HCT116 (cell line): ENCODE measurements around the gene CPNE4. TPM values are rescaled to one million over a fixed set of nuclear protein-coding genes. Genes with fewer than 3 reads are reported as not detected.

Experiments used
- ATAC-seq: fragments of 200-7000 bp; cut with Tn5 transposase; 2 replicates; pipeline ENCODE4 v1.9.1; 2020; ENCODE audit warnings: mild to moderate bottlenecking, moderate library complexity
- BruUV-seq: library from RNA; stranded (reverse); fragments of 400-500 nt; replicated peaks from 2 replicates; lab custom pipeline; 2021; lab: Mats Ljungman, UMichigan
- CTCF ChIA-PET: fragments of 300-600 bp; sonication (Branson Sonifier 250); formaldehyde crosslinking; loops from one replicate; lab custom pipeline; 2021; ENCODE audit warnings: antibody characterized with exemption; lab: Charles Lee
- POLR2A ChIA-PET: fragments of 300-600, 350-600 bp; sonication (Branson Sonifier 250); formaldehyde crosslinking; loops from one replicate; lab custom pipeline; 2021; ENCODE audit warnings: antibody characterized with exemption; lab: Charles Lee
- RAD21 ChIA-PET, 2 experiments: fragments of 300-600 bp; sonication (Branson Sonifier 250); formaldehyde crosslinking; loops; one replicate each; lab custom pipeline; 2023; ENCODE audit warnings: low total read pairs in 2 of 2; ENCODE audit not compliant: uncharacterized antibody in 2 of 2, unreplicated experiment in 2 of 2, low non-redundant PET in 1 of 2; lab: Charles Lee
- DNase-seq: peaks from one replicate; pipeline ENCODE4 v3.0.0-alpha.2; 2010; ENCODE audit warnings: low read depth, low spot score
- H2AFZ ChIP-seq: fragments of 200-600 bp; shearing (Covaris generic), sonication (generic); 2 replicates; pipeline ENCODE4 v1.6.1; 2017; ENCODE audit warnings: low read depth, mixed run types, mixed read lengths, antibody characterized with exemption, low read length; ENCODE audit not compliant: poor library complexity, severe bottlenecking
- H3K27ac ChIP-seq: 2 replicates; pipeline ENCODE4 v1.5.1; 2012; ENCODE audit warnings: low read depth, low read length
- H3K27me3 ChIP-seq: fragments of 200-600 bp; sonication (generic); 2 replicates; pipeline ENCODE4 v1.6.1; 2016; ENCODE audit warnings: mixed run types, low read length, mixed read lengths; ENCODE audit not compliant: insufficient read depth
- H3K36me3 ChIP-seq, 2 experiments: fragments of 200-500 bp in 1 of 2; fragments of 200-600 bp in 1 of 2; sonication (Bioruptor generic) in 1 of 2; sonication (generic) in 1 of 2; 2 replicates each; pipeline versions ENCODE4 v1.5.1 to v1.6.1; 2014 to 2016; ENCODE audit warnings: low read length in 2 of 2, inconsistent platforms in 1 of 2, mixed read lengths in 1 of 2, mixed run types in 1 of 2; ENCODE audit not compliant: insufficient read depth in 2 of 2, control insufficient read depth in 1 of 2
- H3K4me1 ChIP-seq, 2 experiments: fragments of 200-600 bp in 1 of 2; sonication (generic) in 1 of 2; 2 replicates each; pipeline versions ENCODE4 v1.5.1 to v1.6.1; 2012 to 2017; ENCODE audit warnings: low read length in 2 of 2, inconsistent platforms in 1 of 2, mild to moderate bottlenecking in 1 of 2, mixed read lengths in 1 of 2, mixed run types in 1 of 2, moderate library complexity in 1 of 2; ENCODE audit not compliant: insufficient read depth in 2 of 2, control insufficient read depth in 1 of 2
- H3K4me2 ChIP-seq: fragments of 200-600 bp; sonication (generic); 2 replicates; pipeline ENCODE4 v1.6.1; 2017; ENCODE audit warnings: mixed run types, low read length, mixed read lengths
- H3K4me3 ChIP-seq, 2 experiments: fragments of 200-600 bp in 1 of 2; sonication (generic) in 1 of 2; replicated peaks in 1 of 2; 2 replicates each; pipeline ENCODE4 v1.5.1; 2011 to 2016; ENCODE audit warnings: low read length in 2 of 2, control low read depth in 1 of 2, low read depth in 1 of 2, mild to moderate bottlenecking in 1 of 2, mixed read lengths in 1 of 2, mixed run types in 1 of 2
- H3K79me2 ChIP-seq: fragments of 200-600 bp; sonication (generic); 2 replicates; pipeline ENCODE4 v1.6.1; 2017; ENCODE audit warnings: mild to moderate bottlenecking, mixed run types, low read length, moderate library complexity, mixed read lengths; ENCODE audit not compliant: insufficient read depth
- H3K9ac ChIP-seq: fragments of 200-600 bp; sonication (generic); 2 replicates; pipeline ENCODE4 v1.6.1; 2016; ENCODE audit warnings: low read length, mixed read lengths
- H3K9me2 ChIP-seq: fragments of 200-600 bp; sonication (generic), shearing (Covaris generic); 2 replicates; pipeline ENCODE4 v1.6.1; 2017; ENCODE audit warnings: mixed run types, mild to moderate bottlenecking, moderate library complexity; ENCODE audit not compliant: insufficient read depth
- H3K9me3 ChIP-seq, 2 experiments: fragments of 200-500 bp in 1 of 2; fragments of 200-600 bp in 1 of 2; sonication (Bioruptor generic) in 1 of 2; sonication (generic) in 1 of 2; 2 replicates each; pipeline ENCODE4 v1.6.1; 2014 to 2017; ENCODE audit warnings: low read length in 2 of 2, mixed read lengths in 2 of 2, inconsistent platforms in 1 of 2, low read depth in 1 of 2, mild to moderate bottlenecking in 1 of 2, mixed run types in 1 of 2, moderate library complexity in 1 of 2; ENCODE audit not compliant: control insufficient read depth in 1 of 2, insufficient read depth in 1 of 2
- H4K20me1 ChIP-seq: fragments of 200-600 bp; sonication (generic), shearing (Covaris generic); 2 replicates; pipeline ENCODE4 v1.6.1; 2017; ENCODE audit warnings: mixed run types, mild to moderate bottlenecking, moderate library complexity; ENCODE audit not compliant: insufficient read depth
- ATF3 ChIP-seq: IDR thresholded peaks from 2 replicates; pipeline ENCODE4 v1.6.1; 2012
- CEBPB ChIP-seq: IDR thresholded peaks from 2 replicates; pipeline ENCODE4 v1.6.1; 2012; ENCODE audit warnings: low read depth
- CTCF ChIP-seq, 3 experiments: fragments of 200-600 bp in 1 of 3; sonication (generic) in 1 of 3; IDR thresholded peaks in 2 of 3; conservative IDR thresholded peaks in 1 of 3; 2 replicates each; pipeline ENCODE4 v1.5.1; 2012 to 2017; ENCODE audit warnings: low read depth in 2 of 3, low read length in 2 of 3, antibody characterized with exemption in 1 of 3, borderline replicate concordance in 1 of 3, control low read depth in 1 of 3, mild to moderate bottlenecking in 1 of 3, mixed read lengths in 1 of 3, mixed run types in 1 of 3, moderate library complexity in 1 of 3; ENCODE audit not compliant: insufficient read depth in 1 of 3
- EGR1 ChIP-seq: IDR thresholded peaks from 2 replicates; pipeline ENCODE4 v1.6.1; 2012; ENCODE audit warnings: low read depth
- ELF1 ChIP-seq: IDR thresholded peaks from 2 replicates; pipeline ENCODE4 v1.6.1; 2012; ENCODE audit warnings: low read depth, borderline replicate concordance
- FOSL1 ChIP-seq: IDR thresholded peaks from 2 replicates; pipeline ENCODE4 v1.6.1; 2012; ENCODE audit warnings: low read depth
- JUND ChIP-seq: IDR thresholded peaks from 2 replicates; pipeline ENCODE4 v1.6.1; 2012
- MAX ChIP-seq: IDR thresholded peaks from 2 replicates; pipeline ENCODE4 v1.6.1; 2012
- POLR2A ChIP-seq: IDR thresholded peaks from 2 replicates; pipeline ENCODE4 v1.7.0; 2011; ENCODE audit warnings: borderline replicate concordance; ENCODE audit not compliant: insufficient read depth, insufficient read length; ENCODE audit errors: extremely low read depth
- POLR2AphosphoS5 ChIP-seq: IDR thresholded peaks from 2 replicates; pipeline ENCODE4 v1.6.1; 2011; ENCODE audit warnings: mild to moderate bottlenecking, low read depth, low read length, moderate library complexity
- REST ChIP-seq: IDR thresholded peaks from 2 replicates; pipeline ENCODE4 v1.6.1; 2012; ENCODE audit warnings: low read depth
- SIN3A ChIP-seq: IDR thresholded peaks from 2 replicates; pipeline ENCODE4 v1.6.1; 2012; ENCODE audit warnings: low read depth
- SRF ChIP-seq: IDR thresholded peaks from 2 replicates; pipeline ENCODE4 v1.6.1; 2012; ENCODE audit warnings: low read depth
- TCF7L2 ChIP-seq: IDR thresholded peaks from 2 replicates; pipeline ENCODE4 v1.7.0; 2011; ENCODE audit warnings: borderline replicate concordance, inconsistent platforms; ENCODE audit not compliant: insufficient read depth, insufficient read length; ENCODE audit errors: extremely low read depth
- ZBTB33 ChIP-seq: IDR thresholded peaks from 2 replicates; pipeline ENCODE4 v1.6.1; 2011; ENCODE audit warnings: mild to moderate bottlenecking, low read length, moderate library complexity; ENCODE audit not compliant: insufficient replicate concordance; ENCODE audit errors: extremely low read depth
- ZFX ChIP-seq: fragments of 450-650 bp; IDR thresholded peaks from 2 replicates; pipeline ENCODE4 v1.6.1; 2017
- ZNF274 ChIP-seq: fragments of 200-500 bp; sonication (Bioruptor generic); IDR thresholded peaks from 2 replicates; pipeline ENCODE4 v1.6.1; 2014; ENCODE audit warnings: mild to moderate bottlenecking, low read depth, low read length, inconsistent platforms
- intact Hi-C: fragments of 100-400 bp; cut with micrococcal nuclease; formaldehyde crosslinking; loops from 2 replicates; pipeline ENCODE4 v1.10.0; 2022
- total RNA-seq: library from RNA; stranded (reverse); gene quantifications from one replicate; pipeline ENCODE4 v1.2.1, GENCODE V29; 2021; ENCODE audit not compliant: unreplicated experiment

CPNE4 gene
- total RNA-seq, 1 experiment from 2014 or later = not detected

GRCh38 chr3:131597816-131598215 is 437.0 kb downstream of the CPNE4 start:
- ChIA-PET RAD21 (no interaction called here), CTCF (no interaction called here), POLR2A (no interaction called here)
- no peak overlapping the region for H3K27ac ChIP-seq
- no peaks in the 10 kb centered on the region for H3K4me1 ChIP-seq
- ATAC-seq (no peak), DNase-seq (no peak)
- no peak for TF ChIP-seq ZBTB33
- TF ChIP-seq REST = no peak
- no peak for TF ChIP-seq ATF3
- no peak for TF ChIP-seq CEBPB
- TF ChIP-seq ZFX = no peak
- TF ChIP-seq FOSL1 = no peak
- TF ChIP-seq ZNF274 = no peak
- no peak for TF ChIP-seq SRF
- no peak for TF ChIP-seq ELF1
- TF ChIP-seq JUND = no peak
- no peak for TF ChIP-seq EGR1
- TF ChIP-seq SIN3A = no peak
- TF ChIP-seq CTCF (IDR thresholded peaks at IDR 0.05 in 2 of 3, conservative IDR thresholded peaks at IDR 0.05 in 1 of 3; ENCODE audit: borderline replicate concordance in 1 of 3, insufficient read depth in 1 of 3, low read depth in 2 of 3, low read length in 2 of 3) = no peak
- TF ChIP-seq TCF7L2 = no peak
- no peak for TF ChIP-seq MAX
- no peak for TF ChIP-seq POLR2A
- TF ChIP-seq POLR2AphosphoS5 = no peak
- no peaks in the 10 kb centered on the region for H3K79me2 ChIP-seq
- H3K4me2 ChIP-seq = no peak overlapping the region
- intact Hi-C loops = no loop called here
- no peak overlapping the region for H3K9ac ChIP-seq
- no peaks in the 10 kb centered on the region for H3K9me3 ChIP-seq
- H4K20me1 ChIP-seq = no peaks in the 10 kb centered on the region
- H3K4me3 ChIP-seq = no peak overlapping the region
- no TSS peak for BruUV-seq
- no peaks in the 10 kb centered on the region for H3K9me2 ChIP-seq
- H3K36me3 ChIP-seq = no peaks in the 10 kb centered on the region
- no peak overlapping the region for H2AFZ ChIP-seq
- peaks cover 16% of the 10 kb centered on the region for H3K27me3 ChIP-seq
